ENCODE data around the gene R3HDM2.
"Not testable (repeated sequence)": the region's sequence is repeated elsewhere in the genome, so short reads cannot be mapped to it uniquely, and the experiment has no call there.

The R3HDM2 gene

GRCh38 chr12:57452181-57452936, 21.5 kb upstream of the R3HDM2 start:
- DNase-seq: no peak

- DNase-seq: no peak
These were observed 20.5 kb upstream of the R3HDM2 start for GRCh38 chr12:57451233-57451778.

GRCh38 chr12:57450057-57450456, 19.2 kb upstream of the R3HDM2 start:
- no peak for DNase-seq

- no peak for DNase-seq
These were observed 18.5 kb upstream of the R3HDM2 start for GRCh38 chr12:57449375-57449774.

- DNase-seq: no peak
These were observed 17.8 kb upstream of the R3HDM2 start for GRCh38 chr12:57448669-57449068.

GRCh38 chr12:57446292-57446960, 15.6 kb upstream of the R3HDM2 start:
- DNase-seq: no peak

- no peak for DNase-seq
These were observed 13.9 kb upstream of the R3HDM2 start for GRCh38 chr12:57444744-57445143.

GRCh38 chr12:57444337-57444736, 13.5 kb upstream of the R3HDM2 start:
- not testable (repeated sequence) for DNase-seq

GRCh38 chr12:57441846-57442427, 11.1 kb upstream of the R3HDM2 start:
- DNase-seq: no peak

GRCh38 chr12:57441393-57441792, 10.6 kb upstream of the R3HDM2 start:
- not testable (repeated sequence) for DNase-seq

- DNase-seq: no peak
These were observed 9.0 kb upstream of the R3HDM2 start for GRCh38 chr12:57439762-57440266.

GRCh38 chr12:57438400-57438799, 7.6 kb upstream of the R3HDM2 start:
- DNase-seq: no peak

- DNase-seq: no peak
These were observed 4.5 kb upstream of the R3HDM2 start for GRCh38 chr12:57435293-57435692.

- no peak for DNase-seq
These were observed 3.8 kb upstream of the R3HDM2 start, which contains the start of gene INHBC for GRCh38 chr12:57434517-57435223. TSS of gene INHBC (plus strand) at chr12:57434784. CDS start at chr12:57434887, 103 bp downstream.

- no peak for DNase-seq
These were observed 2.5 kb upstream of the R3HDM2 start for GRCh38 chr12:57433370-57433769.

GRCh38 chr12:57431654-57432188, 878 bp upstream of the R3HDM2 start:
- no peak for DNase-seq

- peak; percentile 80 for DNase-seq
These were observed 522 bp downstream of the R3HDM2 start for GRCh38 chr12:57430112-57430930.

GRCh38 chr12:57429473-57430111, 1.3 kb downstream of the R3HDM2 start:
- no peak for DNase-seq

GRCh38 chr12:57428965-57429364, 1.9 kb downstream of the R3HDM2 start:
- DNase-seq: no peak

GRCh38 chr12:57426948-57427347, 3.9 kb downstream of the R3HDM2 start:
- not testable (repeated sequence) for DNase-seq

- DNase-seq: no peak
These were observed 10.4 kb downstream of the R3HDM2 start for GRCh38 chr12:57420482-57420881.

Measured in RPMI8226 (cell line).